HepG2 (cell line): ENCODE data around the gene UBE3A. TPM values are rescaled to one million over a fixed set of nuclear protein-coding genes. Genes with fewer than 3 reads are reported as not detected.

Experiments
- ATAC-seq: fragments of 200-7000 bp; cut with Tn5 transposase; 3 replicates; pipeline ENCODE4 v1.9.1; 2020; ENCODE audit warnings: mild to moderate bottlenecking, moderate library complexity
- BruUV-seq: library from RNA; stranded (reverse); fragments of 400-500 nt; replicated peaks from 2 replicates; lab custom pipeline; 2021; lab: Mats Ljungman, UMichigan
- CTCF ChIA-PET: fragments of 300-600 bp; formaldehyde crosslinking; extraction: SDS; loops from one replicate; lab custom pipeline; 2021; ENCODE audit warnings: low total read pairs, inconsistent platforms, low intra/inter-chr PET ratio; lab: Yijun Ruan, JAX
- POLR2A ChIA-PET: fragments of 350-600 bp; sonication (Branson Sonifier 250); formaldehyde crosslinking; loops from one replicate; lab custom pipeline; 2020; ENCODE audit warnings: antibody characterized with exemption, inconsistent platforms; lab: Yijun Ruan, JAX
- DNase-seq: peaks from one replicate; pipeline ENCODE4 v3.0.0-alpha.2; 2015; ENCODE audit warnings: low spot score
- FAIRE-seq: peaks from 3 replicates; lab custom pipeline; 2011; peaks lifted over from hg19 to GRCh38; lab: Jason Lieb, UNC
- H2AFZ ChIP-seq: one replicate; pipeline ENCODE4 v1.6.1; 2011; ENCODE audit warnings: low read length, inconsistent platforms
- H3K27ac ChIP-seq: fragments of 300-600 bp; 3 replicates; pipeline ENCODE4 v1.8.0; 2011; ENCODE audit warnings: mixed run types, mild to moderate bottlenecking, mixed read lengths, low read length, inconsistent platforms; ENCODE audit not compliant: insufficient read depth; ENCODE audit errors: extremely low read length
- H3K27me3 ChIP-seq, 2 experiments: fragments of 200-600 bp in 1 of 2; 2 replicates in 1 of 2; 3 replicates in 1 of 2; pipeline versions ENCODE4 v1.6.0 to v1.8.0; 2011; ENCODE audit warnings: low read length in 2 of 2, mild to moderate bottlenecking in 2 of 2, moderate library complexity in 2 of 2, inconsistent platforms in 1 of 2; ENCODE audit not compliant: insufficient read depth in 2 of 2, control insufficient read depth in 1 of 2
- H3K36me3 ChIP-seq, 2 experiments: fragments of 200-600 bp in 1 of 2; replicated peaks in 1 of 2; 2 replicates in 1 of 2; 3 replicates in 1 of 2; pipeline versions ENCODE4 v1.5.1 to v1.8.0; 2011; ENCODE audit warnings: low read length in 2 of 2, inconsistent platforms in 1 of 2; ENCODE audit not compliant: insufficient read depth in 2 of 2, control insufficient read depth in 1 of 2
- H3K4me1 ChIP-seq: 2 replicates; pipeline ENCODE4 v1.5.1; 2012; ENCODE audit warnings: low read length, inconsistent platforms; ENCODE audit not compliant: insufficient read depth
- H3K4me2 ChIP-seq: 2 replicates; pipeline ENCODE4 v1.6.0; 2011; ENCODE audit warnings: low read depth, low read length, inconsistent platforms
- H3K4me3 ChIP-seq, 3 experiments: fragments of 200-600 bp in 1 of 3; sonication (generic), shearing (Covaris generic) in 1 of 3; replicated peaks in 1 of 3; 2 replicates each; pipeline ENCODE4 v1.5.1; 2011 to 2016; ENCODE audit warnings: low read length in 3 of 3, inconsistent platforms in 2 of 3, low read depth in 2 of 3, mild to moderate bottlenecking in 2 of 3, control low read depth in 1 of 3, mixed read lengths in 1 of 3; ENCODE audit not compliant: insufficient read depth in 1 of 3
- H3K79me2 ChIP-seq: one replicate; pipeline ENCODE4 v1.6.1; 2011; ENCODE audit warnings: low read length, inconsistent platforms; ENCODE audit not compliant: insufficient read depth
- H3K9ac ChIP-seq: 2 replicates; pipeline ENCODE4 v1.6.0; 2011; ENCODE audit warnings: mild to moderate bottlenecking, low read depth, low read length, inconsistent platforms; ENCODE audit not compliant: insufficient read depth
- H3K9me3 ChIP-seq: 2 replicates; pipeline ENCODE4 v1.5.1; 2012; ENCODE audit warnings: mild to moderate bottlenecking, low read length
- H4K20me1 ChIP-seq: 2 replicates; pipeline ENCODE4 v1.6.0; 2011; ENCODE audit warnings: inconsistent platforms, mild to moderate bottlenecking, low read length, moderate library complexity; ENCODE audit not compliant: insufficient read depth
- ASH2L ChIP-seq: fragments of 300-600, 200-600 bp; sonication (generic); IDR thresholded peaks from 2 replicates; pipeline ENCODE4 v1.7.0; 2017; ENCODE audit warnings: low read depth, mild to moderate bottlenecking, moderate library complexity, mixed read lengths, low read length; ENCODE audit not compliant: insufficient read length
- CENPBD1 ChIP-seq: sonication (generic); formaldehyde crosslinking; IDR thresholded peaks from 2 replicates; pipeline ENCODE4 v1.8.0; 2022; ENCODE audit warnings: missing genetic modification reagents, low read depth, mild to moderate bottlenecking, borderline replicate concordance
- CENPX ChIP-seq: sonication (generic); formaldehyde crosslinking; IDR thresholded peaks from 2 replicates; pipeline ENCODE4 v1.9.0; 2021; ENCODE audit warnings: mild to moderate bottlenecking, missing genetic modification reagents, moderate library complexity
- FOXA3 ChIP-seq: IDR thresholded peaks from 2 replicates; pipeline ENCODE4 v1.6.1; 2016; ENCODE audit warnings: missing genetic modification reagents, missing compliant biosample characterization
- FOXJ3 ChIP-seq: sonication (generic); formaldehyde crosslinking; IDR thresholded peaks from 2 replicates; pipeline ENCODE4 v1.4.0; 2020; ENCODE audit warnings: missing genetic modification reagents, mild to moderate bottlenecking, borderline replicate concordance
- FOXM1 ChIP-seq: sonication (generic); formaldehyde crosslinking; IDR thresholded peaks from 2 replicates; pipeline ENCODE4 v1.5.0; 2020; ENCODE audit warnings: missing genetic modification reagents
- GATAD2A ChIP-seq: IDR thresholded peaks from 2 replicates; pipeline ENCODE4 v1.6.1; 2016
- HNF1B ChIP-seq: sonication (generic); formaldehyde crosslinking; IDR thresholded peaks from 2 replicates; pipeline ENCODE4 v1.5.1; 2020; ENCODE audit warnings: mild to moderate bottlenecking, moderate library complexity, missing genetic modification reagents
- MAZ ChIP-seq, 2 experiments: sonication (generic) in 1 of 2; formaldehyde crosslinking in 1 of 2; IDR thresholded peaks; 2 replicates each; pipeline versions ENCODE4 v1.5.0 to v1.6.1; 2012 to 2020; ENCODE audit warnings: low read depth in 2 of 2, mild to moderate bottlenecking in 2 of 2, borderline replicate concordance in 1 of 2, improper control_type of control experiment in 1 of 2, low read length in 1 of 2, missing genetic modification reagents in 1 of 2, moderate library complexity in 1 of 2
- MXD3 ChIP-seq: IDR thresholded peaks from 2 replicates; pipeline ENCODE4 v1.6.1; 2016; ENCODE audit warnings: mild to moderate bottlenecking, missing biosample characterization, missing genetic modification reagents
- PHF8 ChIP-seq: sonication (generic); formaldehyde crosslinking; IDR thresholded peaks from 2 replicates; pipeline ENCODE4 v1.5.0; 2020; ENCODE audit warnings: missing genetic modification reagents
- POLR2A ChIP-seq, 2 experiments: IDR thresholded peaks; 2 replicates each; pipeline ENCODE4 v1.6.1; 2011; ENCODE audit warnings: low read depth in 2 of 2, low read length in 2 of 2, mild to moderate bottlenecking in 1 of 2, moderate library complexity in 1 of 2; ENCODE audit not compliant: insufficient read depth in 1 of 2
- POLR2AphosphoS2 ChIP-seq: IDR thresholded peaks from 2 replicates; pipeline ENCODE4 v1.6.1; 2011; ENCODE audit warnings: low read depth, low read length, improper control_type of control experiment
- TFAP4 ChIP-seq: sonication (generic); IDR thresholded peaks from 2 replicates; pipeline ENCODE4 v1.6.1; 2016; ENCODE audit warnings: low read depth, borderline replicate concordance
- ZNF556 ChIP-seq: sonication (generic); formaldehyde crosslinking; IDR thresholded peaks from 2 replicates; pipeline ENCODE4 v1.4.0; 2020; ENCODE audit warnings: mild to moderate bottlenecking, missing genetic modification reagents, borderline replicate concordance
- ZNF614 ChIP-seq: IDR thresholded peaks from 2 replicates; pipeline ENCODE4 v1.6.1; 2018; ENCODE audit warnings: missing biosample characterization, missing genetic modification reagents, inconsistent platforms, borderline replicate concordance
- ZNF780A ChIP-seq: sonication (generic); formaldehyde crosslinking; IDR thresholded peaks from 2 replicates; pipeline ENCODE4 v1.8.0; 2022; ENCODE audit warnings: mild to moderate bottlenecking, missing genetic modification reagents, moderate library complexity
- WGBS: methylation state at CpG from one replicate; pipeline ENCODE4 v1.1.6; 2017; ENCODE audit warnings: low lambda C conversion rate; 5-methylcytosine and 5-hydroxymethylcytosine counted together
- in situ Hi-C: cut with HindIII; loops from 2 replicates; pipeline ENCODE4 v1.10.0; 2017; ENCODE audit warnings: low pct_unique_long_range_greater_than_20kb; ENCODE audit not compliant: extremely low pct_ligation_motif_present
- intact Hi-C: fragments of 100-400 bp; cut with micrococcal nuclease; formaldehyde crosslinking; loops from one replicate; pipeline ENCODE4 v1.10.0; 2022; ENCODE audit not compliant: unreplicated experiment
- polyA plus RNA-seq, 8 experiments: library from polyadenylated mRNA; depleted of rRNA in 3 of 8; stranded (reverse) in 7 of 8; unstranded in 1 of 8; fragments of >200 nt; fragmentation: Illumina TruSeq in 4 of 8; extraction: Trizol in 4 of 8; gene quantifications; 2 replicates each; pipeline versions ENCODE4 v1.2.1 to v1.2.3, GENCODE V29; 2011 to 2016; ENCODE audit warnings: low read depth in 4 of 8, missing spikeins in 1 of 8, mixed read lengths in 1 of 8; ENCODE audit not compliant: insufficient read depth in 1 of 8
- total RNA-seq, 5 experiments: library from RNA; depleted of rRNA; stranded (reverse); fragments of >200 nt; fragmentation: Illumina TruSeq; extraction: Trizol; gene quantifications; 2 replicates each; pipeline ENCODE4 v1.2.3, GENCODE V29; 2016; ENCODE audit warnings: low read depth in 1 of 5

UBE3A gene
- total and polyA plus RNA-seq, 2 of the 13 experiments (the other 11 are each of a cell fraction or from before 2014, with no cell fraction given), result 17.3 to 80.5 TPM

GRCh38 chr15:25325187-25325586 lies 113.6 kb downstream of the UBE3A start:
- Histone ChIP-seq H3K79me2 (no peaks in the 10 kb centered on the region), H3K4me1 (peaks cover 17% of the 10 kb centered on the region), H3K4me2 (no peak overlapping the region), H3K27ac (no peak overlapping the region), H3K36me3 (no peaks in the 10 kb centered on the region), H3K9me3 (0 out of 2 replicates have a peak, but pooled peaks cover 10% of the 10 kb centered on the region), H3K4me3 (no peak overlapping the region), H4K20me1 (no peaks in the 10 kb centered on the region), H3K9ac (no peak overlapping the region), H2AFZ (no peak overlapping the region), H3K27me3 (no peaks in the 10 kb centered on the region)
- WGBS, result 93% methylated on average over 1 of the region's 1 CpG
- ChIA-PET POLR2A (no interaction called here), CTCF (no interaction called here)
- in situ Hi-C loops (no loop called here), intact Hi-C loops (no loop called here)
- no peak for FAIRE-seq
- no peak for ATAC-seq
- no TSS peak for BruUV-seq
- no peak for DNase-seq
- TF ChIP-seq CENPBD1 (CRISPR knock-in tag) (no peak), FOXJ3 (CRISPR knock-in tag) (no peak), MAZ (IDR thresholded peaks at IDR 0.05; ENCODE audit: borderline replicate concordance, low read depth, low read length) (no peak), MAZ (CRISPR knock-in tag; IDR thresholded peaks at IDR 0.05; ENCODE audit: low read depth) (no peak), POLR2A (IDR thresholded peaks at IDR 0.05; ENCODE audit: insufficient read depth in 1 of 2, low read depth in 2 of 2, low read length in 2 of 2) (no peak), ZNF780A (CRISPR knock-in tag) (no peak), FOXA3 (CRISPR knock-in tag) (no peak), GATAD2A (CRISPR knock-in tag) (no peak), TFAP4 (no peak), POLR2AphosphoS2 (no peak), ZNF614 (no peak), MXD3 (no peak), ZNF556 (no peak), FOXM1 (CRISPR knock-in tag) (no peak), HNF1B (no peak), CENPX (CRISPR knock-in tag) (no peak), PHF8 (CRISPR knock-in tag) (no peak), ASH2L (no peak)
